GM18907 (cell line): Measurements from ENCODE around the gene VWA7.
A peak's percentile ranks its signal among the peaks of the same experiment; 100 is the strongest.
"Not testable (repeated sequence)": the region's sequence is repeated elsewhere in the genome, so short reads cannot be mapped to it uniquely, and the experiment has no call there.

ENCODE experiments used
- ATAC-seq: cut with Tn5 transposase; IDR thresholded peaks from one replicate; pipeline ENCODE4 v1.9.1; 2021; ENCODE audit warnings: mild to moderate bottlenecking, moderate library complexity; ENCODE audit not compliant: unreplicated experiment

The VWA7 gene

DNA sequence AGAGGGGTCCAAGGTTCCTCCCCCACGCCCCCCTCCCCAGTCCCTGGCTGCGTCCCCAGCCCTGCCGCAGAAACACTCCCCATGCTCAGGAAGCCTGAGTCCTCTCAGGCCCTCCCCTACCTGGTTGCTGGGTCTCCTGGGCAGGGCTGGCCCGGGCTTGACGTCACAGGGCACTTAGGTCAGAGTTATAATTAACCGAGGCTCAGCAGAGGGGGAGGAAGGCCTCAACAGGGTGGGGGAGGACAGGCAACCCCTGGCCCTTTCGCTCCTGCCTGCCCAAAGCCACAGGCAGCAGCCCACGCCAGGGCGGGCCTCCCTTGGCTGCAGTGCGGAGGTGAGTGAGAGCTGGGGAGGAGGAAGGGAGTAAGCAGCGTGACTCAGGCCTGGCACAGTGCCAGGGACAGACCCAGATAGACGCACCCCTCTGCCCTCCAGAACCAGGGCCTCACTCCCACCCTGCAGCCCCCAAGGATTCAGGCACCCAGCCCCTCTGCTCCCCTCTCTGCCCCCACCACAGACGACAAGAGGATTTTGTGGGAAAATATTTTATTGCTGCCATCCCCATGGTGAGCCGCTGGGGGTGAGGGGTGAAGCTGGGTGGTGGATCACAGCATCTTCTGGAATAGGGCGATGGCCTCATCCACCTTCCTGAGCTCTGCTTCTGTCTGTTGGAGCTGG lies at the start of gene VWA7:
VWA7 (minus strand) TSS at position 340 of the 678 bp plus-strand sequence. CDS start 549 bp downstream, outside the sequence.
- ATAC-seq: peak; percentile 62

DNA sequence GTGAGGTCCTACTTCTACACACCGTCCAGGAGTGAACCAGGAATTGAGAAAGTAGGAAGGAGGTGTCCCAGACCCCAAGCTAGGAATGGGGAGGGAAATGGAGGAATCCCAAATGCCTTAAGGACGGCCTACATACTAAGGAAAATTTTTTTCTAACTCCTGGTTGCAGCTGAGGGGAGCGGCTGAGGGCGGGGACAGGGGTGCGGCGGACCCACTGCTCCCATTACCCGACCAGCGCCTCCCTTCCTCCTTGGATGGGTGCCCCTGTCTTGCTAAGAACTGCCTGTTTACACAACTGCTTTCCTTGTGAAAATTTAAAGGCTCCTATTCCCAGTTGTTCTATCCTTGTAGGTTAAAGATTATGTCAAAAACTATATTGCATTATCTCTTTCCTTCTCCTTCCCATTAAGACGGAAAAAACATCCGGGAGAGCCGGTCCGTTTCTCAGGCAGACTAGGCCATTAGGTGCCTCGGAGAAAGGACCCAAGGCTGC lies 49.7 kb upstream of the VWA7 start:
- peak; percentile 14 for ATAC-seq

DNA sequence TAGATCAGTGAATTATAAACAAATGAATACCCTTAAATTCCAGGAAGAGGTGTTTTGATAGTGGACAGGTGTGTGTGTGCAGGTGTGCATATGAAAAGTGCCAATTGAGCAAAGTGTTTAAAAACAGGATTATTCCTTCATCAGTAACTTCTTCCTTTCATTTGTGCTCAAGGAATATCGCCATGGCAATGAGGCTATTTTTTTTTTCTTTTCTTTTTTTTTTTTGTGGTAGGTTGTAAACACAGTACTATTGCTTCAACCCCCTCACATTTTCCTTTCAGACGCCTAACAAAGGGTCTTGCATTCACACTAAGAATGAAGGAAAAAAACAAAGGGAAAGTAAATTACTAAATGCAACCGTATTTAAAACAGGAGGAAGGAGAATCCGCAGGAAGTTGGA lies 48.4 kb upstream of the VWA7 start:
- ATAC-seq: no peak

DNA sequence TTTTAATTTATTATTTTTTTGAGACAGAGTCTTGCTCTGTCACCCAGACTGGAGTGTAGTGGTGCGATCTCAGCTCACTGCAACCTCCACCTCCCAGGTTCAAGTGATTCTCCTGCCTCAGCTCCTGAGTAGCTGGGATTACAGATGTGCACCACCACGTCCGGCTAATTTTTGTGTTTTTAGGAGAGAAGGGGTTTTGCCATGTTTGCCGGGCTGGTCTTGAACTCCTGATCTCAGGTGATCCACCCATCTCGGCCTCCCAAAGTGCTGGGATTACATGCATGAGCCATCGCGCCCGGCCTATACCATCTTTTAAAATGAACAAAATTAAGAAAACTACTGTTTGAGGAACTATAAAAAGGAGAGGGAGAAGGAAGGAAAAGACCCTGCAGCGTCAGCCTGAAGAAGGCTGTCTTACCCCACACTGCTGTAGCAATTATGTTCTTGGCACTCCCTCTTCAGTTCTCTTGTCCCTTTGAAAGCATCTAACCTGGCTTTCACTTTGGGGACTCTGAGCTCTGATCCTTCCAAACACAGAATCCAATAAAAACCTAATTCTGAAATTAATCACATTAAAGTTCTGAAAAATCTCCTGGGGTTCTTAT lies 46.6 kb upstream of the VWA7 start:
- ATAC-seq: not testable (repeated sequence)

- peak; percentile 37 for ATAC-seq
These were observed 45.1 kb upstream of the VWA7 start for GRCh38 chr6:31822036-31822821.

DNA sequence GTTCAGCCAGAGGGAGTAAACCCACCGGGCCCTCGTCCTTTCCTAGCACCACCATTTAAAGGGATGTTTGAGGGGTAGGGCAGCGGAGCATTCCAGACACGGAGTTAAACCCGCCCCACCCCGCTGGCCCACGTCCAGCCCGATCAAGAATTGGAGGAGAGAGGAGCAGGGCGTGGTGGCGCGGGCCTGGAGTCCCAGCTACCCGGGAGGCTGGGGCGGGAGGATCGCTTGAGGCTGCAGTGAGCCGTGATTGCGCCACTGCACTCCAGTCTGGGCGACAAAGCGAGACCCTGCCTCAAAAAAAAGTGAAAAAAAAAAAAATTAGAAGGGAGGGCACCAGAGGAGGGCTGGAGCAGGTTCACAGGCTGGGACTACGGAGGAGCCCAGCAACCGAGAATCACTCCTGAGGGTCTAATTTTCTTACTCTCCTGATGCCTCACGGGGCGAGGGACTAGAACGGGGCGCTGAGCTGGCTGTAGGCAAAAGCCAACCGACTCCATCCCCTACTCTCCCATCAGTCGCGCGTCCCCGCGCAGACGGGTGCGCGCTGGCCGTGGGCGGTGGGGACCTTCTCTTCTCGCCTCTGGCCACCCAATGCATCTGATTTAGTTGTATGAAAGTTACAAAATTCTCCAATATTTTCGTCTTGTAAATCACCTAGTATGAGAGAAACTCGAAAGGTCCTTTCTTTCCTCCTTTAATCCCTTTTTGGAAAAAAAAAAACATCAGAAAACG lies 44.3 kb upstream of the VWA7 start:
- ATAC-seq: peak; percentile 43

GRCh38 chr6:31820399-31820798 lies 43.3 kb upstream of the VWA7 start:
- ATAC-seq: not testable (repeated sequence)

GRCh38 chr6:31819871-31820299 lies 42.8 kb upstream of the VWA7 start:
- ATAC-seq: no peak

DNA sequence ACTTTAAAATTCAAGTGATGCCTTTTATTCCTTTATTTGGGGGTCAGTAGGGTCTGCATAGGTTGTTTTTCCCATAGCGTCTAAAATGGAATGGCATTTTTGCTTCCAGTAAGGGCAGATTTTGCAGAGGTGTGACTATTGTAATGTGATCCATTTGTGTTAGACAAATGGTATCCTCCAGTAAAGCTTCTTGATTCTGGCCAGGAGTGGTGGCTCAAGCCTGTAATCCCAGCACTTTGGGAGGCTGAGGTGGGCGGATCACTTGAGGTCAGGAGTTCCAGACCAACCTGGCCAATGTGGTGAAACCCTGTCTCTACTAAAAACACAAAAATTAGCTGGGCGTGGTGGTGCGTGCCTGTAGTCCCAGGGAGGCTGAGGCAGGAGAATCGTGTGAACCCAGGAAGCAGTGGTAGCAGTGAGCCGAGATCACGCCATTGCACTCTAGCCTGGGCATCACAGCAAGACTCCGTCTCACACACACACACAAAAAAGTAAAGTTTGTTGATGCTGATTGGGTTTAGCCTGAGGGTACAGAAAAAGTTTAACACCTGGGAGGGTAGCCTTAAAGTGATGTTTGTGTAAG lies 40.9 kb upstream of the VWA7 start:
- ATAC-seq: not testable (repeated sequence)

DNA sequence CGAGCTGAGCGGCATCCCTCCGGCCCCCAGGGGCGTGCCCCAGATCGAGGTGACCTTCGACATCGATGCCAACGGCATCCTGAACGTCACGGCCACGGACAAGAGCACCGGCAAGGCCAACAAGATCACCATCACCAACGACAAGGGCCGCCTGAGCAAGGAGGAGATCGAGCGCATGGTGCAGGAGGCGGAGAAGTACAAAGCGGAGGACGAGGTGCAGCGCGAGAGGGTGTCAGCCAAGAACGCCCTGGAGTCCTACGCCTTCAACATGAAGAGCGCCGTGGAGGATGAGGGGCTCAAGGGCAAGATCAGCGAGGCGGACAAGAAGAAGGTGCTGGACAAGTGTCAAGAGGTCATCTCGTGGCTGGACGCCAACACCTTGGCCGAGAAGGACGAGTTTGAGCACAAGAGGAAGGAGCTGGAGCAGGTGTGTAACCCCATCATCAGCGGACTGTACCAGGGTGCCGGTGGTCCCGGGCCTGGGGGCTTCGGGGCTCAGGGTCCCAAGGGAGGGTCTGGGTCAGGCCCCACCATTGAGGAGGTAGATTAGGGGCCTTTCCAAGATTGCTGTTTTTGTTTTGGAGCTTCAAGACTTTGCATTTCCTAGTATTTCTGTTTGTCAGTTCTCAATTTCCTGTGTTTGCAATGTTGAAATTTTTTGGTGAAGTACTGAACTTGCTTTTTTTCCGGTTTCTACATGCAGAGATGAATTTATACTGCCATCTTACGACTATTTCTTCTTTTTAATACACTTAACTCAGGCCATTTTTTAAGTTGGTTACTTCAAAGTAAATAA lies 40.2 kb upstream of the VWA7 start:
- ATAC-seq: not testable (repeated sequence)

DNA sequence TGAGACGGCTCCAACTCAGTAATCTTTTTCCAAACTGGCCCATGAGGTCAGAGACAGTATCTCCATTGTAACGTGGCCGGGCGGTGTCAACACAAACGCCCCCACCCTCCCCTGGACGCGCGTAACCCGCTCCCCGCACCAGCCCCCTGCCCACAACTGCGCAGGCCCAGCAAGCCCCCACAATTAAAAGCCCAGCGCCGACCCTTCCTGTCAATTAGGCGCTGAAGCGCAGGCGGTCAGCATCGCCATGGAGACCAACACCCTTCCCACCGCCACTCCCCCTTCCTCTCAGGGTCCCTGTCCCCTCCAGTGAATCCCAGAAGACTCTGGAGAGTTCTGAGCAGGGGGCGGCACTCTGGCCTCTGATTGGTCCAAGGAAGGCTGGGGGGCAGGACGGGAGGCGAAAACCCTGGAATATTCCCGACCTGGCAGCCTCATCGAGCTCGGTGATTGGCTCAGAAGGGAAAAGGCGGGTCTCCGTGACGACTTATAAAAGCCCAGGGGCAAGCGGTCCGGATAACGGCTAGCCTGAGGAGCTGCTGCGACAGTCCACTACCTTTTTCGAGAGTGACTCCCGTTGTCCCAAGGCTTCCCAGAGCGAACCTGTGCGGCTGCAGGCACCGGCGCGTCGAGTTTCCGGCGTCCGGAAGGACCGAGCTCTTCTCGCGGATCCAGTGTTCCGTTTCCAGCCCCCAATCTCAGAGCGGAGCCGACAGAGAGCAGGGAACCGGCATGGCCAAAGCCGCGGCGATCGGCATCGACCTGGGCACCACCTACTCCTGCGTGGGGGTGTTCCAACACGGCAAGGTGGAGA lies 38.1 kb upstream of the VWA7 start, which contains the start of the genes HSPA1A and HSPA1L:
HSPA1A (plus strand) TSS at position 519 of the 814 bp plus-strand sequence; CDS start at position 733, 214 bp downstream.
HSPA1L (minus strand) TSS at position 259 of the 814 bp plus-strand sequence. CDS start 3,311 bp downstream, outside the sequence.
- ATAC-seq: peak; percentile 37

- ATAC-seq: no peak
These were observed 37.5 kb upstream of the VWA7 start for GRCh38 chr6:31814677-31815024.

DNA sequence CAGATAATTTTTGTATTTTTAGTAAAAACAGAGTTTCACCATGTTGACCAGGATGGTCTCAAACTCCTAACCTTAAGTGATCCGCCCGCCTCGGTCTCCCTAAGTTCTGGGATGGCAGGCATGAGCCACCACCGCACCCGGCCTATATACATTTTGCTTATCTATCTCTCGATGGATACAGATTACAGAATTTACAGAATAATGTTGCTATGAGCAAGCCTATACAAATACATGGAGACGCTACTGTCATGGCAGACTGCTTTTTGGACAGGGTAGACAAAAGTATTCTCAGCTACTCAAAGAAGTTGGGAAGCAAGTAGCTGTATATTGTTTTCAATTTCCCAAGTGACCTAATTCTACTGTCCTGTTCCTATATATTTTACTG lies 36.3 kb upstream of the VWA7 start:
- no peak for ATAC-seq

DNA sequence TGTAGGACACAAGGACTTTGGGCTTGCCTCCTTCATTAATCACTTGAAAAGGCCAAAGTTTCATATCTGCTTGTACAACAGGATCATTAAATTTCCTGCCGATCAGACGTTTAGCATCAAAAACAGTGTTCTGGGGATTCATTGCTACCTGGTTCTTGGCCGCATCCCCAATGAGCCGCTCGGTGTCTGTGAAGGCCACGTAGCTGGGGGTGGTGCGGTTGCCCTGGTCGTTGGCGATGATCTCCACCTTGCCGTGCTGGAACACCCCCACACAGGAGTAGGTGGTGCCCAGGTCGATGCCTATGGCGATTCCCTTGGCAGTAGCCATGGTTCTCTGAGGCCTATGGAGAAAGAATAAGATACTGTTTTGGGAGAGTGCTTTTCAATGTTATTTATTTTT lies 34.5 kb upstream of the VWA7 start:
- no peak for ATAC-seq

- not testable (repeated sequence) for ATAC-seq
These were observed 31.5 kb upstream of the VWA7 start for GRCh38 chr6:31808599-31808998.

- peak; percentile 83 for ATAC-seq
These were observed 29.5 kb upstream of the VWA7 start, which contains the start of gene LSM2 for GRCh38 chr6:31806470-31807272. LSM2 (minus strand) TSS chr6:31806966; CDS start chr6:31806757, 209 bp downstream.

DNA sequence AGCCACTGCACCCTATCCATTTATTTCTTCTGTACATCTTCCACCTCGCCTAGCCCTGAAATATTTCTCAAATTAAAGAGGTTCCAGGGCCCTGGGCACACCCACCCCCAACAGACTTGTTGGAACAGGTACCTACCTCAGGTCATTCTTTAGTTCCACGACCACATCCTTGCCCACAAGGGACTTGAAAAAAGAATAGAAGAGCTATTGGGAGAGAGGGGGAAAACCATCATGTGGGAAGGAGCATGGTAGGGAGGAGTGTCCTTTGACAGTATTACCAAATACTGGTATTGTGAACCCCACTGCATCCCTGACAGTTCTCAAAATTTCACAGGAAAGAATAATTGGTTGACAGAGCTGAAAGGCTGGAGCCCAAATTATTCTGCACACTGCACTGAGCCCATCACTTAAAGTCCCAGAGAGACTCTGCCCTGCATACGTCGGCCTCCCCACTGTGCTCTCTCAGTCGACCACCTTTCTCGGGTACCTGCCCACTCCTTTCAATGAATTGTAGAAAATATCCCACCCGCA lies 28.9 kb upstream of the VWA7 start:
- ATAC-seq: peak; percentile 5
